Thymus (tissue), 14 donors: Measurements from ENCODE around the gene USPL1. TPM values are rescaled to one million over a fixed set of nuclear protein-coding genes. Genes with fewer than 3 reads are reported as not detected.

Experiments
- DNase-seq, 9 donors: peaks; one replicate each; pipeline ENCODE4 v3.0.0-alpha.2; 2013; ENCODE audit warnings: low spot score in 9 of 9, low read depth in 6 of 9, missing footprints in 1 of 9
- H3K27ac ChIP-seq, 2 donors: one replicate each; pipeline ENCODE4 v1.5.1; 2013; ENCODE audit warnings: control low read depth in 1 of 2, low read depth in 1 of 2, low read length in 1 of 2, mild to moderate bottlenecking in 1 of 2, moderate library complexity in 1 of 2
- H3K27me3 ChIP-seq, 2 donors: one replicate each; pipeline ENCODE4 v1.5.1; 2013; ENCODE audit warnings: low read length in 1 of 2; ENCODE audit not compliant: control insufficient read depth in 2 of 2, insufficient read depth in 1 of 2
- H3K36me3 ChIP-seq, 2 donors: one replicate each; pipeline ENCODE4 v1.5.1; 2013; ENCODE audit warnings: low read length in 1 of 2, mild to moderate bottlenecking in 1 of 2, moderate library complexity in 1 of 2; ENCODE audit not compliant: control insufficient read depth in 2 of 2, insufficient read depth in 2 of 2
- H3K4me1 ChIP-seq, 2 donors: one replicate each; pipeline ENCODE4 v1.5.1; 2013; ENCODE audit warnings: low read length in 2 of 2; ENCODE audit not compliant: control insufficient read depth in 2 of 2, insufficient read depth in 2 of 2
- H3K4me3 ChIP-seq, 2 donors: one replicate each; pipeline ENCODE4 v1.5.1; 2013; ENCODE audit warnings: low read length in 2 of 2, control low read depth in 1 of 2, mild to moderate bottlenecking in 1 of 2
- H3K9me3 ChIP-seq, 2 donors: one replicate each; pipeline ENCODE4 v1.5.1; 2013; ENCODE audit warnings: low read length in 1 of 2, mild to moderate bottlenecking in 1 of 2; ENCODE audit not compliant: control insufficient read depth in 2 of 2, insufficient read depth in 1 of 2
- WGBS: extraction: QIAGEN DNeasy Blood & Tissue Kit; methylation state at CpG from one replicate; pipeline ENCODE4 v1.1.7; 2013; 5-methylcytosine and 5-hydroxymethylcytosine counted together
- long read RNA-seq, 10 donors: transcript quantifications; one replicate each; lab custom pipeline, GENCODE V29; 2026
- polyA plus RNA-seq: library from polyadenylated mRNA; stranded (reverse); fragments of 200-250 nt; gene quantifications from one replicate; pipeline ENCODE4 v1.2.3, GENCODE V29; 2013
- total RNA-seq: library from RNA; stranded (reverse); fragments of 120-200 nt; gene quantifications from one replicate; pipeline ENCODE4 v1.2.4, GENCODE V29; 2013
- donor health status: healthy.

The USPL1 gene
- total RNA-seq (18.4 TPM), polyA plus RNA-seq (19.3 TPM)
- long read RNA-seq, donor 1, result 0 reads
- long read RNA-seq, donor 2, result 0 reads
- long read RNA-seq, donor 3, partial matches to known transcripts, result 0 of 1 reads
- long read RNA-seq, donor 3, other reads (novel, unspliced or antisense), result 0 of 1 reads
- long read RNA-seq, donor 4, partial matches to known transcripts, result 0 of 1 reads
- long read RNA-seq, donor 4, other reads (novel, unspliced or antisense), result 0 of 1 reads
- long read RNA-seq, donor 5, partial matches to known transcripts, result 0 of 7 reads
- long read RNA-seq, donor 5, other reads (novel, unspliced or antisense), result 7 of 7 reads
- long read RNA-seq, donor 6, result 0 reads
- long read RNA-seq, donor 7, full-length matches to known transcripts, result 2 of 15 reads
- long read RNA-seq, donor 7, partial matches to known transcripts, result 0 of 15 reads
- long read RNA-seq, donor 7, other reads (novel, unspliced or antisense), result 13 of 15 reads
- long read RNA-seq, donor 8, partial matches to known transcripts, result 0 of 1 reads
- long read RNA-seq, donor 8, other reads (novel, unspliced or antisense), result 0 of 1 reads
- long read RNA-seq, donor 9, result 0 reads
- long read RNA-seq, donor 10, partial matches to known transcripts, result 0 of 3 reads
- long read RNA-seq, donor 10, other reads (novel, unspliced or antisense), result 0 of 3 reads

GRCh38 chr13:30617315-30618185 lies at the start of gene USPL1:
Gene USPL1, plus strand, starts transcription at chr13:30617920. Its CDS starts 3,221 bp downstream, at chr13:30621141.
- Histone ChIP-seq H3K27me3 (no peaks in the 10 kb centered on the region), H3K9me3 (no peaks in the 10 kb centered on the region), H3K36me3 (peaks cover 0 to 3% of the 10 kb centered on the region in 2 donors), H3K4me3 (peak within 1 kb of the TSS; percentile 76 to 87), H3K4me1 (peaks cover 10 to 13% of the 10 kb centered on the region in 2 donors), H3K27ac (peak within 1 kb of the TSS; percentile 99 to 100)
- under 1% methylated on average over 78 of the region's 78 CpGs for WGBS
- DNase-seq, result peak; percentile 95 to 100 (median 98)

- Histone ChIP-seq H3K9me3 (no peaks in the 10 kb centered on the region), H3K27me3 (no peaks in the 10 kb centered on the region), H3K4me1 (no peaks in the 10 kb centered on the region), H3K36me3 (no peaks in the 10 kb centered on the region), H3K4me3 (no peak overlapping the region), H3K27ac (no peak overlapping the region)
- 96% methylated on average over 8 of the region's 8 CpGs for WGBS
- no peak for DNase-seq
Measured at GRCh38 chr13:30569901-30570576, 47.7 kb upstream of the USPL1 start.

GRCh38 chr13:30570691-30571090 lies 47.0 kb upstream of the USPL1 start:
- Histone ChIP-seq H3K27me3 (no peaks in the 10 kb centered on the region), H3K4me3 (no peak overlapping the region), H3K4me1 (no peaks in the 10 kb centered on the region), H3K27ac (no peak overlapping the region), H3K36me3 (no peaks in the 10 kb centered on the region), H3K9me3 (no peaks in the 10 kb centered on the region)
- DNase-seq, result no peak

GRCh38 chr13:30572859-30573275 lies 44.9 kb upstream of the USPL1 start:
- peak in 8 of 9 donors; percentile 42 to 87 (median 64) for DNase-seq
- H3K27me3 ChIP-seq, result no peaks in the 10 kb centered on the region
- peak overlapping the region; percentile 64 to 79 for H3K27ac ChIP-seq
- no peaks in the 10 kb centered on the region for H3K36me3 ChIP-seq
- no peaks in the 10 kb centered on the region for H3K9me3 ChIP-seq
- H3K4me3 ChIP-seq, result peak overlapping the region; percentile 25 to 43
- WGBS, result 0% methylated on average over 1 of the region's 1 CpG
- H3K4me1 ChIP-seq, result peaks cover 10 to 18% of the 10 kb centered on the region in 2 donors

- Histone ChIP-seq H3K36me3 (no peaks in the 10 kb centered on the region), H3K27ac (no peak overlapping the region), H3K9me3 (no peaks in the 10 kb centered on the region), H3K4me3 (no peak overlapping the region), H3K4me1 (peaks cover 10 to 19% of the 10 kb centered on the region in 2 donors), H3K27me3 (no peaks in the 10 kb centered on the region)
- peak in 5 of 9 donors; percentile 19 to 67 (median 35) for DNase-seq
- WGBS, result 7% methylated on average over 7 of the region's 7 CpGs
Measured at GRCh38 chr13:30576528-30576927, 41.2 kb upstream of the USPL1 start.

- H3K27me3 ChIP-seq, result no peaks in the 10 kb centered on the region
- H3K36me3 ChIP-seq, result no peaks in the 10 kb centered on the region
- no peak overlapping the region for H3K4me3 ChIP-seq
- WGBS, result 50% methylated on average over 6 of the region's 6 CpGs
- H3K27ac ChIP-seq, result no peak overlapping the region
- no peak for DNase-seq
- no peaks in the 10 kb centered on the region for H3K9me3 ChIP-seq
- H3K4me1 ChIP-seq, result peaks cover 10 to 19% of the 10 kb centered on the region in 2 donors
Measured at GRCh38 chr13:30577401-30577852, 40.3 kb upstream of the USPL1 start.

GRCh38 chr13:30580852-30581502 lies 36.7 kb upstream of the USPL1 start:
- DNase-seq, result no peak

GRCh38 chr13:30581582-30581981 lies 36.1 kb upstream of the USPL1 start:
- peak in 4 of 9 donors; percentile 11 to 61 (median 35) for DNase-seq

More at GRCh38 chr13:30580852-30581502, 36.7 kb upstream of the USPL1 start:
- Histone ChIP-seq H3K27me3 (no peaks in the 10 kb centered on the region), H3K4me3 (no peak overlapping the region), H3K4me1 (peaks cover 10 to 19% of the 10 kb centered on the region in 2 donors), H3K36me3 (no peaks in the 10 kb centered on the region), H3K9me3 (no peaks in the 10 kb centered on the region), H3K27ac (no peak overlapping the region)
- 96% methylated on average over 3 of the region's 3 CpGs for WGBS

More at GRCh38 chr13:30581582-30581981, 36.1 kb upstream of the USPL1 start:
- H3K4me1 ChIP-seq, result peaks cover 4 to 14% of the 10 kb centered on the region in 2 donors
- no peak overlapping the region for H3K27ac ChIP-seq
- no peaks in the 10 kb centered on the region for H3K36me3 ChIP-seq
- no peak overlapping the region for H3K4me3 ChIP-seq
- no peaks in the 10 kb centered on the region for H3K27me3 ChIP-seq
- no peaks in the 10 kb centered on the region for H3K9me3 ChIP-seq
- WGBS, result 3% methylated on average over 1 of the region's 1 CpG
